Inflammatory macrophage treated with lipopolysaccharide for 4 hours (primary cell): ENCODE measurements around the gene E2F3.

Source experiments
- DNase-seq: peaks from one replicate; pipeline ENCODE4 v3.0.0-alpha.2; 2020

Gene E2F3

GRCh38 chr6:20538131-20538662 is 136.5 kb downstream of the E2F3 start:
- DNase-seq = no peak

- no peak for DNase-seq
Measured at GRCh38 chr6:20538907-20539306, 137.2 kb downstream of the E2F3 start.

GRCh38 chr6:20539387-20539786 is 137.7 kb downstream of the E2F3 start:
- no peak for DNase-seq

GRCh38 chr6:20540683-20541082 is 139.0 kb downstream of the E2F3 start:
- peak; percentile 90 for DNase-seq

- peak; percentile 88 for DNase-seq
Measured at GRCh38 chr6:20541382-20541781, 139.7 kb downstream of the E2F3 start.

- DNase-seq = peak; percentile 35
Measured at GRCh38 chr6:20542927-20543602, 141.4 kb downstream of the E2F3 start.
